Measurements from ENCODE around the gene S100A2.
"Not testable (repeated sequence)": the region's sequence is repeated elsewhere in the genome, so short reads cannot be mapped to it uniquely, and the experiment has no call there.

The S100A2 gene

DNA sequence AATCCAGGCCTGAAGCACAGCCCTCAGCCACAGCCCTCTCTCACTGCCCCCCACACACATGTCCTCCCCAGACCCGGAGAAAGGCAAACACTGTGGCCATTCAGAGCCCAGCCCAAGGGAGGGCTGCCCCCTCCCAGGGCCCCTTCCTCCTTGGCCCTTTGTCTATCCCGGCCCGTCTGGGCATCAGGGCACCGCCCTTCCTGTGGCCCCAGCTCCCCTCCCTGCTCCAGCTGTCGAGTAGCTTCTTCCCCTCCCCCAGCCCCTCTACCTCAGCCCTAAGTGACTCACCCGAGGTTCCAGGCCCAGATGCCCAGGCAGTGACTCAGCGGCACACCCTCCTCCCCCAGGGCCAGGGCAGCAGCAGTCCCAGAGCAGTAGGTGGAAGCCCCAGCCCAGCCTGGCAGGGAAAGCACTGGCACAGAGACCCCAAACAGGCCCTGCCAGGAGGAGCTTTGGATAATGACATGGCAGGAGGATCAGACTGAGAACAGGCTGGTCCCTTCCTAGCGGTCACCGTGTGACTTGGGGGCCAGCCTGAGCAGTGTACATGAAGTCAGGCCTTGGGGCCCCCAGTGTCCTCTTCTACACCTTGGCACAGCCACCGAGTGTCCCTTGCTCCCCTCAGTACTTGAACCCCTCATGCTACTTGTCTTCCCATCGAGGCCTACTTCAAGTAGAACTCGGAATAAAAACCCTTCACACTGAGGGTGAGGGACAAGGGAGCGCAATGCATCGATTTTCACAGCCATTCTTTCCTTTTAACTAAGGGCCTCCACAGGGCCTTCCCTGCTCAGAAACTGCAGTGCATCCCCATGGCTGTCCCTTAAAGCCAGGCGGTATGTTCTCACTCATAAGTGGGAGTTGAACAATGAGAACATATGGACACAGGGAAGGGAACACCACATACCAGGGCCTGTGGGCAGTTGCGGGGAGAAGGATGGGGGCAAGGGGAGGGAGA lies 1.0 kb upstream of the S100A2 start:
- DNase-seq = peak; percentile 72

DNA sequence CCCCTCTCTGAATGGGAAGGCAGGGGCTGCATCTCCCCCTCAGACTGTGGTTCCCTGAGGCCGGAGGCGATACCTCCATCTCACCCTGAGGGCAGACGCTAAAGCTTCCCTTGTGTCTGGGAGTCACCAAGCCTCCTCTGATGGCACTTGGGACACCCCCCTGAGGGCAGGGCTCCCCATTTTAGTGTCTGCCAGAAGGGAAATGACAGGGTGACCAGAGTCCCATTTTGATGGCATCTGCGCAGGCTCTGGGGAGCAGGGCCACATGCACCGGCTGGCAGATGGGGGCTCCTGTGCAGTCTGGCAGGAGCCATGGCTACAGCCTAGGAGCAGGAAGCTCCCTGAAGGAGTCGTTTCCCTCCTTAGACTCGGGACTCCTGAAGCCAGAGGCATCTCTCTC lies 1.7 kb downstream of the S100A2 start:
- peak; percentile 43 for DNase-seq

DNA sequence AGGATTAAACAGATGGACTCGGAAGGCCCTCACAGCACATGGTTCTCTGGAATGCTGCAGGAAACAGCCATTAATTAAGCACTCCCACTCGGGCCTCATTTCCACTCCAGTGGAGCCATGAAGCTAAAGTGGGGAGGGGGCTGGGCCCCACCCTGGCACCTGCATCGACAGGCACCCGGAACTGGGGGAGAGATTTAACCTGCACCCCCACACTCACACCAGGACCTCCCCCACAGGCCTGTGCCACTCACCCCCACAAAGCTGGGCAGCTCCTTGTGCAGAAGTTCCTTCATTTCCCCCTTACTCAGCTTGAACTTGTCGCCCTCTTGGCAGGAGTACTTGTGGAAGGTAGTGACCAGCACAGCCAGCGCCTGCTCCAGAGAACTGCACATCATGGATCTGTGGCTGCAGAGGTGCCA lies 2.2 kb downstream of the S100A2 start:
- peak; percentile 68 for DNase-seq

DNA sequence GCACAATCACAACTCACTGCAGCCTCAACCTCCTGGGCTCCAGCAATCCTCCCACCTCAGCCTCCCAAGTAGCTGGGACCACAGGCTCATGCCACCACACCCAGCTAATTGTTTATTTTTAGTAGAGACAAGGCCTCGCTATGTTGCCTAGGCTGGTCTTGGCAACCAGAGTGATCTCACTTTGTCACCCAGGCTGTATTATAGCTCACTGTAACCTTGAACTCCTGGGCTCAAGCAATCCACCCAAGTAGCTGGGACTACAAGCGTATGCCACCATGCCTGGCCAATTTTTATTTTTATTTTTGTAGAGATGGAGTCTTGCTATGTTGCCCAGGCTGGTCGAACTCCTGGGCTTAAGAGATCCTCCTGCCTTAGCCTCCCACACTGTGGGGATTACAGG lies 3.6 kb downstream of the S100A2 start:
- DNase-seq = not testable (repeated sequence)

DNA sequence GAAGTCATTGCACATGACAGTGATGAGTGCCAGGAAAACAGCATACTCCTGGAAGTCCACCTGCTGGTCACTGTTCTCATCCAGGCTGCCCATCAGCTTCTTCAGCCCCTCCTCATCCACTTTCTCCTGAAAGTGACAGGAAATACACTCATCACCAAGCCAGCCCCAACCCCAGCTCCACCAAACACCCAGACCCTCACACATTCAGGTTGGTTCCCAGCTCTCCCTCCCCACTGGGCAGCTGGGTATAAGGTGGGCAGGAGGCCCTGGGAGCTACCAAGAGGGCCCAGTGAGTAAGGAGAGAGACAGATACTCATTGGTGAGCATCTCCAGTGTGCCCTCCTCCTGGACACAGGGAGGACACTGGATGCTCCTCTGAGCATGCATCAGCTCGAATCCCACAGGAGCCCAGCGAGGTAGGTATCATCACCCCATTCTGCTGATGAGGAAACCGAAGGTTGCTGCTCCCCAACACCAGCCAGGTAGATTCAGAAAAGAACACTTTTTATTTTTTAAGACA lies 4.1 kb downstream of the S100A2 start:
- no peak for DNase-seq

GRCh38 chr1:153560771-153561465 lies 4.7 kb downstream of the S100A2 start:
- DNase-seq = no peak

DNA sequence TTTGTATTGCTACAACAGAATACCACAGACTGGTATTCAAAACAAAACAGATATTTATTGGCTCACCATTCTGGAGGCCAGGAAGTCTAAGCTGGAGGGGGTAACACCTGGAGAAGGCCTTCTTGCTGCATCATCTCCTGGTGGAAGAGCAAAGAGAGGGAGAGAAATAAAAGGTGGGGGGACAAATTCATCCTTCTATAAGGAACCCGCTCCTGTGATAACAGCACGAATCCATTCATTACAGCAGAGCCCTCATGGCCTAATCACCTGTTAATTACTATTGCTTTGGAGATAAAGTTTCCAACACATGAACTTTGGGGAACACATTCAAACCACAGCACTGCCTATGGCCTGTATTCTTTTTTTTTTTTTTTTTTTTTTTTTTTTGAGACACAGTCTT lies 5.4 kb downstream of the S100A2 start:
- DNase-seq = no peak

DNA sequence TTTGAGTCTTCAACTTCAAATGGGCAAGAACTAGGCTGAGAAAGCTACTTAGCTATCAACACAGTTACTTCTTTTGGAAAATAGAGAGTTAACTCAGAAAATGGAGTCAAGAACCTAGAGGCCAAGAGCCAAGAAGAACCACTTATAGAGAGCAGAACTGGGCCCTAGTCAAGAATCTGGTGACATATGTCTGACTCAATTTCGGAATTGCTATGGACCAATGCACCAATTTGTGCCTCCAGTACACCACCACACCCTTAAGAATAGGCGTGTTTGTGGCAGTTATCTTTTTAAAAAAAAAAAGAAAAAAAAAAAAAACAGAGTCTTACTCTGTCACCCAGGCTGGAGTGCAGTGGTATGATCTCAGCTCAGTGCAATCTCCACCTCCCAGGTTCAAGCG lies 7.8 kb downstream of the S100A2 start:
- DNase-seq = no peak

DNA sequence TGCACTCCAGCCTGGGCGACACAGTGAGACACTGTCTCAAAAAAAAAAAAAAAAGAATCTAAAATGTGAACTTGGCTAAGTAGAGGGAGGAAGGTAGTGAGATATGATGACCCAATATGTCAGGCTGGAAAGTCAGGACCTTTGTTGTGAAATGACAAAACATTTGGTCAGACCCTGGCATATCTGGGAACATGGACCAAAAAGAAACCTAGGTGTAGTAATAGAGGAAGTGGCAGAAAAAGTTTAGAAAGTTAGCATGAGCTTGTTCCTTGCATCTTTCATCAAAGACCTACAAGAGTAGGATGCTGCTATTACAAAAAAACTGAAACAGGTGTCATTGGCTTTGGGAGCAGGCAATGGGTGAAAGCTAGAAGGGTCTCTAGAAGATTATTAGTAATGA lies 9.3 kb downstream of the S100A2 start:
- DNase-seq = no peak

- no peak for DNase-seq
These were observed 11.7 kb downstream of the S100A2 start for GRCh38 chr1:153553830-153554541.

DNA sequence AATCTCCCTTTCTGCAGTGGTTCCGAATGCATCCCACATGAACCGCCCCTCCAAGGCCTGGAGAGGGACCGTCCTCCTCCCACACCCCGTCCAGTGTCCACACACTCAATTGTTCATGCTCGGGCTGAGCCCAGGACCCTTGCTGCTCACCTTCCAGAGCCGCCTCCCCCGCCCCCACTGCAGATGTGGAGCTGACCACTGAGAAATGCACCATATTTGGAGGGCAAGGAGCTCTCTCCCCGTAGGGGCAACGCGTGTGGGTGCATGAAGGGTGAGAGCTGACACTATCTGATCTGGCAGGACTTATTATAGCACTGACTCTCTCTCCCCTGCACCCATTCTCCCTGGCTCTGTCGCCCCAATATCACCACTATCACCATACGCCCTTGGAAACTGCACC lies 12.5 kb downstream of the S100A2 start:
- DNase-seq = no peak

GRCh38 chr1:153552335-153552734 lies 13.3 kb downstream of the S100A2 start:
- no peak for DNase-seq

GRCh38 chr1:153550827-153551500 lies 14.7 kb downstream of the S100A2 start:
- no peak for DNase-seq

DNA sequence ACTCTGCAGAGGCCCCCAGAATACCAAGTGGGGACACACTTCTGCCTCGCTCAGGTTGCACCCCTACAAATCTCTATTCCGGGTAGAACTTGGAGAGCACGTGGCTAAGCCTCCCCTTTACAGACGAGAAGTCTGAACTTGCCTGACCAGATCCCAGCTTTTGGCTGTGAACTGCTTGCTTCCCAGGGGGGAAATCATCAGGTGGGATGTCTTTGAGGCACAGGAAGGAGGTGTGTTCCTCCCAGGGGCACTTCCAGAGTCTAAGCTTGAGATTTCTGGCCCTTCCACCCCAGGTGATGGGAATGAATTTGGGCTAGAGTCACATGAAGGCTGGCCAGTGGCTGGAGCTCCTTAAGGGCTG lies 15.3 kb downstream of the S100A2 start:
- no peak for DNase-seq

DNA sequence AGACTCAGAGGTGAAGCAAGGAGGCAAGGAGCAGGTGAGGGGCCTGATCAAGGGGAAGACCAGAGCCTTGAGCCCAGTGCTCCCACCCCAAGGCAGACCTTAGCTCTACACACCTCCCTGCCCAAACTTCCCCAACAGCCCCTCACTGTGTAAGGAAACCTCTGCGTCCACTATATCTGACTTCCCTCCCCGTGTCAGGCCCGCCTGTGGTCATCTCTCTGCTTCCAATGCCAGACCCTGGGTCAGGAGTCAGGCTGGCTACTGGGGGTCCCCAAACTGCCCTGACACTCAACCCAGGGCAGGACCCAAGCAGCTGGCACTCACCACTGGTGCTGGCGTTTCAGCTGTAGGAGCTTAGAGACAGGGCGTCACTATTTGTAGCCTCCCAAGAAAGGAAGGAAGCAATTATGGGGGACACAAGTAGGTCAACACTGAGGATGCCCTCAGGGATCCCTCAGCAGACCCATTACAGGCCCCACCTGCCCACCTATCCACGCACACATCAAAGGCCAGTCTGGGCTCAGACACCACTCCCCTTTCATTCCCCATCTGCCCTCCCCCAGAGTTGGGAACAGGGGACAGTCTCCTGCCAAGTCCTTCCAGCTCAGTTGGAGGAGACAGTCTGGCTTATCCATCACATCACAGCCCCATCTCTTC lies 15.8 kb downstream of the S100A2 start:
- DNase-seq = no peak

DNA sequence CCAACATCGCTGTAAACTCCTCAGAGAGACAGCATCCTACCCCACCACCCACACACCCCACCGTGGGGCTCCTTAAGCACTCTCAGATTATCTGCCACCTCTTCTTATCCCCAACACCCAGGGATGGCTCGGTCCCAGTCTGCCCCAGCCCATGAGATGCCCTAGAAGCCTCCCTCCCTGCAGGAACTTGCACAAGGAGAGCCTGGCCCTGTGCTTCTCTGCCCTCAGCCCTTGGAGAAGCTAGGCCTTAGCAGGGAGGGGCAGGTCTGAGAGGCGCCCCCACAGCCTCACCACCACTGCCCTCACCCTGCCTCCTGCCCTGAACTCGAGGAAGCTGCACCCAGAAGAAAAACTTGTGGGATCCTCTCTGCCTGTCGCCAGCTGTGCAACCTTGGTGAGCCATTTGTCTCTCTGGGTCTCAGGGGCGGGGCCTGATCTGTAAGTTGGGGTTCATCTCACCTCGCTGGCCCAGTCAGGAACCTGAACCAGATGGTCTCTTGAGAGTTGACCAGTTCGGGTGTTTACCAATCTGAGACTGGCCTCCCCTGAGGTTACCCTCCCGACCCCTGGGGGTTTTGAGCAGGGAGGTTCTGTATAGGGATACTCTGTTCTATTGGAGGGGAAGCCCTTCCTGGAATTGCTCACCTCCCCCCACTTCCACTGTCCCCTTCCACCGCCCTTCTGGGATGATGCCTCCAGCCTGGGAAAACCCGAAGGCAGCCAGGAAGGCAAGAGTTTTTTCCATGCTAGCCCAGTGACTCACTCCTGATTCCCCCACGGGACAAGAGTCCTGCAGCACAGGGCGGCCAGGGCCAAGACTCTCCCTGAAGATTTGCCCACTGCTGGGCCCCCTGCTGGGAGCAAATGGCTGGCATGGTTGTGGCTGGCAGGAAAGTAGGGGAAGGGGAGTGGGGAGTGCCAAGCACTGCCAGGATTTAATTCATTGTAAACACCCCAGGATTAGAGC lies 16.6 kb downstream of the S100A2 start, which contains the start of gene S100A3:
Gene S100A3, minus strand, starts transcription at position 537 of the 967 bp plus-strand sequence. CDS start 773 bp downstream, outside the sequence.
- DNase-seq = no peak

DNA sequence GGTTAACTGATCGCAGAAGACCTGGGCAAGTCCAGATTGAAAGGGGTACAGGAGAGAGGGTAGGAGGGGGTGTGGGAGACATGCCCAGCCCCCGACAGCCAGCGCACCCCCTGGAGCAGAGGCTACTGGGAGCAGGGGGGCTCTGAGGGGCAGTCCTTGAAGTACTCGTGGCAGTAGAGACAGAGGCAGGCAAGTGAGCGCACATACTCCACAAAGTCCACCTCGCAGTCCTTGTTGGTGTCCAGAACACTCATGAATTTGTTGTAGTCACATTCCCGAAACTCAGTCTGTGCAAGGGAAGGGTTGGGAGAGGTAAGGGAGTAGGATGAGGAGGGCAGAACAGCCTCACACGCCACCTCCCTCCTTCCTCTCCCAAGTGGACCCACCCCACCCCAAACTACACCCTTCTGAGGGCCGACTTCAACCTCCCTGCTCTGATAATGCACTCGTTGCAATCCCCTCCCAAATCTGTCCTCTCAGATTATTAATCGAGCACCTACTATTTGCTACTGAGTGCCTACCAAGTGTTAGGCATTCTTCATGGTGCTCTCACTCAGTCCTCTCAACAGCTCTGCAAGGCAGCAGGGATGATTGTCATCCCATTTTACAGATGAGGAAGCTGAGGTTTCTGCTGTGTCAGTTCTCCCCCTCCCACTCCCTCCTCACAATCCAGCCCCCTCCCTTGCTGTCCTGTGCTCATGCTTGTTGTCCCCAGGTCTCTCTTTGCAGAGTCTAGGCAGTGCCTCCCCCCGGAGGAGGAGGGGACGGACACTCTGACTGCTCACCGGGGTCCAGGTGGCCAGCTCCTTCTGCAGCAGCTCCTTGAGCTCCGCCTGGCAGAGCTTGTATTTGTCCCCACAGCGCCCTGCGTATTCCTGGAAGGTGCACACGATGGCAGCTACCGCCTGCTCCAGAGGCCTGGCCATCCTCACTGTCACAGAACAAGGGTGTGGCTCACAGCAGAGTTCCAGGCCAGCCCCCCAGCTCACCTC lies 17.8 kb downstream of the S100A2 start:
- DNase-seq = no peak

GRCh38 chr1:153546796-153547559 lies 18.7 kb downstream of the S100A2 start:
- no peak for DNase-seq
